UCSD-AML1 (cell line): ENCODE data around the gene HLA-B.

Source experiments
- DNase-seq: peaks from one replicate; lab custom pipeline; 2025; ENCODE audit not compliant: unreplicated experiment; lab: John Stamatoyannopoulos, UW

HLA-B gene

DNA sequence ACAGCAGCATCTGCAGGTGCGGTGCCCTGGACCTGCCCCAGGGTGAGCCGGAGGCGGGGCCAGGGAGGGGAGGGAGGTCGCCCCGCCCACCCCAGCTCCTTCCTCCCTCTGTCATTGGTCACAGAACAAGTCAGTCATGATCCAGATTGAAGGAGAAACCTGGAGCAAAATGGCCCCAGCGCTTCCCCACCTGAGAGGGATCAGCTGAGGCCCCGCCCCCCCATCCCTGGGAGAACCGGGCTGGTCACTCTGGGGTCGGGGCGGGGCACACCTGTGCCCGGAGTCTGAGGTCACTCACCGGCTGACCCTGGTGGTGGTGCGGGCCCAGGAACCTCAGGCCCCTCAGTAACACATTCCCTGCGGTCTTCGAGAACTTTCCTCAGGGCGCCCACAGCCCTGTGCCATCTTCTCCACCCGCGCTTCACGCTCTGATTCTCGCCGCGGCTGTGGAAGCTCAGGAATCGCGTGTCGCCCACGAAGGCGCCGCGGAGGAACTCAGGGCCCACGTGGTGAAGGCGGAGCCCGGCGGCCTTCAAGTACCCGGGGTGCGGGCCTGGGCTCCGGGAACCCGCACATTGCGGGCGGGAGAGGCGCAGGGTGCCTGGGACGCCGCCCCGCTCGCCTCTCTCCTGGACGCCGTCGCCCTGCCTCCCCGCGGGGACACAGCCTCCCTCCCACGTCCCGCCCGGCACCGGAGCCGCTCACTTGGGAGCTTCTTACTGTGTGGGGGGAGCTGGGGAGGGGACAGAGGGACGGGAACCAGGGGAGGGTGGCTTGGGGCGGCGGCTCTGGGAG lies 48.7 kb downstream of the HLA-B start:
- DNase-seq: no peak

DNA sequence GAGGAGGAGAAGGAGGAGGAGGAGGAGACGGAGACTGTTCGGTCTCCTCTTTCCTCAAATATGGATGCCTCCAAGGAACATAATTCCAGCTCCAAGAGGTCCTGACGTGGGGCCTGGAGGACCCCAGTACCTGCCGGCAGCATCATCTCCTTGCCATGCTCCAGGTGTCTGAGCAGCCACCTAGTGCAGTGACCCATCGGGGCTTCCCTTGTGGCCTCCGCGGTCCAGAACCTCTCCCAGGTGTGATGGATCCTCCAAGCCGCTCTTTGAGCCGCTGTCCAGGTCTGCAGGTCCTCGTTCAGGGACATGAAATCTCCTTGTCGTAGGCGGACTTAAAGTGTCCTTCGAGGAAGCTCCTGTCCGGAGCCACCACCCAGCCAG lies 49.3 kb downstream of the HLA-B start:
- no peak for DNase-seq

DNA sequence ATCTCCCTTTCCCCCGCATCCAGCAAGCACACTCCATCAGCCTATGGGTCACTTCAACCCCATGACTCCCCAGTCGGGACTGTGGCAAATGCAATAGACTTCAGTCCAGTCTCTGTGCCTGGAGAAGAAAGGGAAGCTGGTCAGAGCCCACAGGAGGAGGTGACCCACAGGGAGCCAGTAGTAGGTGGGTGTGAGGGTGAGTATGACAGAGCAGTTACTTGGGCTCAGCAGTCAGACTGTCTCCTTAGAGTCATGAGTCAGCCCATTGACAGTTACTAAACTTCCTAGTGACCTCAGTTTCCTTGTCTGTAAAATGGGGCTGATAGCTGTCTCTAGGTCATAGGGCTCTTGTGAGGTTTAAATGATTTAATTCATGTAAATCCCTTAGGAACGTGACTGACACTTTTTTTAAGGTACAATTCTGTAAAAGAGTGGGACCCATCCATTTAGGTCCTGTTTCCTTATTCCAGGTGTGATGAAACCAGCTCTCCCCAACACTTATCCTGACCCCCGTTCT lies 51.2 kb downstream of the HLA-B start:
- DNase-seq: no peak

DNA sequence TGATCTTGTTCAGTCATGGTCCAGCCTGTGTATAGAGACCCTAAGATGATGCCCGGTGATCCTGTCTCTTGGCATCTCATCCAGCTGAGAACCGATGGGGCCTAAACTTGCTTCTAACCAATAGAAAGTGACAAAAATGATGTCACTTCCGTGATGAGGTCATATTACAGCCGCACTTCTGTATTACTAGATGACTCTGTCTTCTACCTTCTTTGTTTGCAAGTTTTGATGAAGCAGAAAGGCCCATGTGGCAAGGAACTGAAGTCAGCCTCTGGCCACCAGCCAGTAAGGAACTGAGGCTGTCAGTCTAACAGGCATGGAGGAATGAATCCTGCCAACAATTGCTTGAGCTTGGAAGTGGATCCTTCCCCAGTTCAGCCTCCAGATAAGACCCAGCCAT lies 52.3 kb downstream of the HLA-B start:
- DNase-seq: no peak
